Erythroblast (primary cell): Measurements from ENCODE around the gene CDC42EP4.

Experiments used
- GATA1 ChIP-seq: IDR thresholded peaks from 2 replicates; pipeline ENCODE4 v1.6.1; 2011; ENCODE audit warnings: low read depth, mild to moderate bottlenecking, control low read depth, low read length, moderate library complexity
- POLR2A ChIP-seq: IDR thresholded peaks from 2 replicates; pipeline ENCODE4 v1.6.1; 2011; ENCODE audit warnings: mild to moderate bottlenecking, low read length

- no peak for TF ChIP-seq POLR2A
- TF ChIP-seq GATA1: no peak
Observed at GRCh38 chr17:73297934-73298861, 13.6 kb downstream of the CDC42EP4 start.
